LNCaP clone FGC (cell line): ENCODE data around the gene TUBB1.

Experiments used
- DNase-seq: peaks from one replicate; pipeline ENCODE4 v3.0.0-alpha.2; 2011; ENCODE audit warnings: low read depth
- H3K4me3 ChIP-seq: 2 replicates; pipeline ENCODE4 v1.5.1; 2011; ENCODE audit warnings: mild to moderate bottlenecking, low read depth, low read length, control low read depth
- CTCF ChIP-seq: IDR thresholded peaks from 2 replicates; pipeline ENCODE4 v1.5.1; 2012; ENCODE audit warnings: mild to moderate bottlenecking; ENCODE audit not compliant: control insufficient read depth, insufficient read depth; ENCODE audit errors: extremely low read depth

TUBB1 gene

GRCh38 chr20:59002874-59003399 lies 16.3 kb upstream of the TUBB1 start:
- no peak for TF ChIP-seq CTCF
- no peak for DNase-seq
- H3K4me3 ChIP-seq, result no peak overlapping the region

GRCh38 chr20:59003836-59004492 lies 15.3 kb upstream of the TUBB1 start:
- DNase-seq, result no peak
- no peak overlapping the region for H3K4me3 ChIP-seq

GRCh38 chr20:59004493-59004762 lies 14.8 kb upstream of the TUBB1 start:
- no peak for DNase-seq
- no peak overlapping the region for H3K4me3 ChIP-seq
- TF ChIP-seq CTCF, result no peak

More at GRCh38 chr20:59003836-59004492, 15.3 kb upstream of the TUBB1 start:
- no peak for TF ChIP-seq CTCF

GRCh38 chr20:59004763-59005522 lies 14.3 kb upstream of the TUBB1 start:
- no peak for TF ChIP-seq CTCF
- no peak overlapping the region for H3K4me3 ChIP-seq
- no peak for DNase-seq

GRCh38 chr20:59005523-59006166 lies 13.6 kb upstream of the TUBB1 start:
- no peak for TF ChIP-seq CTCF
- no peak for DNase-seq
- peak overlapping the region; percentile 81 for H3K4me3 ChIP-seq

- H3K4me3 ChIP-seq, result peak overlapping the region; percentile 81
- no peak for DNase-seq
- no peak for TF ChIP-seq CTCF
Measured at GRCh38 chr20:59006167-59006863, 12.9 kb upstream of the TUBB1 start.
